CD4-positive, alpha-beta T cell (primary cell): Measurements from ENCODE around the gene SYNPO. TPM values are rescaled to one million over a fixed set of nuclear protein-coding genes. Genes with fewer than 3 reads are reported as not detected.

Experiments
- ATAC-seq: fragments of 200-7000 bp; cut with Tn5 transposase; one replicate; pipeline ENCODE4 v1.10.0; 2022; ENCODE audit warnings: mild to moderate bottlenecking; ENCODE audit not compliant: poor library complexity
- CTCF ChIA-PET: fragments of 350-600 bp; sonication (Branson Sonifier 250); formaldehyde crosslinking; loops from one replicate; lab custom pipeline; 2021; ENCODE audit warnings: antibody characterized with exemption, inconsistent platforms; lab: Charles Lee
- POLR2A ChIA-PET: fragments of 350-600 bp; sonication (Branson Sonifier 250); formaldehyde crosslinking; loops from one replicate; lab custom pipeline; 2021; ENCODE audit warnings: antibody characterized with exemption, inconsistent platforms; lab: Charles Lee
- DNase-seq, 14 experiments: peaks; one replicate each; pipeline ENCODE4 v3.0.0-alpha.2; 2013 to 2020; ENCODE audit warnings: mixed read lengths in 2 of 14
- H3K27ac ChIP-seq, 2 donors: one replicate each; pipeline versions ENCODE4 v1.5.1 to v1.7.0; 2013; ENCODE audit warnings: low read length in 2 of 2, low read depth in 1 of 2, mild to moderate bottlenecking in 1 of 2
- H3K27me3 ChIP-seq, 2 experiments: 1 replicate in 1 of 2; 2 replicates in 1 of 2; pipeline versions ENCODE4 v1.6.1 to v1.7.0; 2013; ENCODE audit warnings: low read length in 2 of 2, control low read depth in 1 of 2, mild to moderate bottlenecking in 1 of 2, moderate library complexity in 1 of 2; ENCODE audit not compliant: insufficient read depth in 2 of 2, control insufficient read depth in 1 of 2
- H3K36me3 ChIP-seq: one replicate; pipeline ENCODE4 v1.6.1; 2013; ENCODE audit warnings: low read length, control low read depth; ENCODE audit not compliant: insufficient read depth
- H3K4me1 ChIP-seq: one replicate; pipeline ENCODE4 v1.6.1; 2013; ENCODE audit warnings: low read length, control low read depth; ENCODE audit not compliant: insufficient read depth
- H3K4me3 ChIP-seq: one replicate; pipeline ENCODE4 v1.5.1; 2013; ENCODE audit warnings: mild to moderate bottlenecking, low read length, moderate library complexity
- H3K9me3 ChIP-seq, 2 experiments: 1 replicate in 1 of 2; 2 replicates in 1 of 2; pipeline versions ENCODE4 v1.6.1 to v1.7.0; 2013; ENCODE audit warnings: low read length in 2 of 2, mild to moderate bottlenecking in 2 of 2, control low read depth in 1 of 2, moderate library complexity in 1 of 2; ENCODE audit not compliant: control insufficient read depth in 1 of 2, insufficient read depth in 1 of 2
- H3K27ac Mint-ChIP-seq: one replicate; pipeline ENCODE4 v1.8.0; 2020; ENCODE audit warnings: mixed read lengths
- H3K27me3 Mint-ChIP-seq: one replicate; pipeline ENCODE4 v1.8.0; 2021; ENCODE audit warnings: mixed read lengths
- H3K36me3 Mint-ChIP-seq: one replicate; pipeline ENCODE4 v1.8.0; 2021; ENCODE audit warnings: low read depth, mixed read lengths
- H3K4me1 Mint-ChIP-seq: one replicate; pipeline ENCODE4 v1.8.0; 2021; ENCODE audit warnings: low read depth, mixed read lengths
- H3K4me3 Mint-ChIP-seq: one replicate; pipeline ENCODE4 v1.8.0; 2020; ENCODE audit warnings: mild to moderate bottlenecking, mixed read lengths
- H3K9me3 Mint-ChIP-seq: one replicate; pipeline ENCODE4 v1.8.0; 2020; ENCODE audit warnings: mixed read lengths
- intact Hi-C, 2 experiments: fragments of 100-400 bp; cut with DNase I in 1 of 2; cut with micrococcal nuclease in 1 of 2; formaldehyde crosslinking; loops; one replicate each; pipeline versions ENCODE4 v1.15.1 to v1.9.0; 2023 to 2025; cut with DNase I, micrococcal nuclease
- total RNA-seq, 174 experiments: library from RNA in 2 of 174; stranded (reverse) in 2 of 174; gene quantifications; one replicate each; pipeline ENCODE4 v1.2.3 and lab custom pipeline; 2021 to 2026
- TF ChIP-seq, protein P1 (sequence below): fragments of 200-600 bp; IDR thresholded peaks from one replicate; pipeline ENCODE4 v1.8.0; 2022; ENCODE audit warnings: antibody characterized with exemption, mild to moderate bottlenecking

The SYNPO gene
- total RNA-seq, 2 experiments from 2014 or later = 0.06 to 0.14 TPM

DNA sequence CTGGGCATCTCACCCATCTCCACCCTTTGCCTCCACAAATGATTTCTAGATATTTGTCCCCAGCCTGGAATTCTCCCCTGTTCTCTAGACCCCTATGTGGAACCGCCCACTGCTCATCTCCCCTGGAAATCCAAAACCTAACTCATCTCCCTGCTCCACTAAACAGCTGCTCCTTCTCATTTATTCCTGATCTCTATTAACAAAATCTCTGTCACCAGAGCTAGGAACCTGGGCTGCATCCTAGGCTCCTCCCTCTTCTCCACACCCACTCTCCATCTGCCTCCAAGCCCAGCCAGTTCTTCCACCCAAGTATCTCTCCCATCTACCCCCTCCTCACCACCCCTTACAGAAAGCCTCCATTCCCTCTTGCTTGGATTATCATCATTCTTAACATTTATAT, 24.0 kb upstream of the SYNPO start:
- TF ChIP-seq, protein P1, sequence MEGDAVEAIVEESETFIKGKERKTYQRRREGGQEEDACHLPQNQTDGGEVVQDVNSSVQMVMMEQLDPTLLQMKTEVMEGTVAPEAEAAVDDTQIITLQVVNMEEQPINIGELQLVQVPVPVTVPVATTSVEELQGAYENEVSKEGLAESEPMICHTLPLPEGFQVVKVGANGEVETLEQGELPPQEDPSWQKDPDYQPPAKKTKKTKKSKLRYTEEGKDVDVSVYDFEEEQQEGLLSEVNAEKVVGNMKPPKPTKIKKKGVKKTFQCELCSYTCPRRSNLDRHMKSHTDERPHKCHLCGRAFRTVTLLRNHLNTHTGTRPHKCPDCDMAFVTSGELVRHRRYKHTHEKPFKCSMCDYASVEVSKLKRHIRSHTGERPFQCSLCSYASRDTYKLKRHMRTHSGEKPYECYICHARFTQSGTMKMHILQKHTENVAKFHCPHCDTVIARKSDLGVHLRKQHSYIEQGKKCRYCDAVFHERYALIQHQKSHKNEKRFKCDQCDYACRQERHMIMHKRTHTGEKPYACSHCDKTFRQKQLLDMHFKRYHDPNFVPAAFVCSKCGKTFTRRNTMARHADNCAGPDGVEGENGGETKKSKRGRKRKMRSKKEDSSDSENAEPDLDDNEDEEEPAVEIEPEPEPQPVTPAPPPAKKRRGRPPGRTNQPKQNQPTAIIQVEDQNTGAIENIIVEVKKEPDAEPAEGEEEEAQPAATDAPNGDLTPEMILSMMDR = no peak
- H3K27me3 Mint-ChIP-seq = no peaks in the 10 kb centered on the region
- ChIA-PET CTCF (no interaction called here), POLR2A (no interaction called here)
- no peak overlapping the region for H3K4me3 Mint-ChIP-seq
- no peak for ATAC-seq
- H3K27ac Mint-ChIP-seq = no peak overlapping the region
- Histone ChIP-seq H3K4me1 (no peaks in the 10 kb centered on the region), H3K9me3 (no peaks in the 10 kb centered on the region), H3K27me3 (peaks cover 0 to 3% of the 10 kb centered on the region in 2 experiments), H3K27ac (no peak overlapping the region), H3K36me3 (no peaks in the 10 kb centered on the region), H3K4me3 (no peak overlapping the region)
- H3K36me3 Mint-ChIP-seq = no peaks in the 10 kb centered on the region
- DNase-seq = no peak
- intact Hi-C loops = no loop called here
- H3K9me3 Mint-ChIP-seq = no peaks in the 10 kb centered on the region
- no peaks in the 10 kb centered on the region for H3K4me1 Mint-ChIP-seq

DNA sequence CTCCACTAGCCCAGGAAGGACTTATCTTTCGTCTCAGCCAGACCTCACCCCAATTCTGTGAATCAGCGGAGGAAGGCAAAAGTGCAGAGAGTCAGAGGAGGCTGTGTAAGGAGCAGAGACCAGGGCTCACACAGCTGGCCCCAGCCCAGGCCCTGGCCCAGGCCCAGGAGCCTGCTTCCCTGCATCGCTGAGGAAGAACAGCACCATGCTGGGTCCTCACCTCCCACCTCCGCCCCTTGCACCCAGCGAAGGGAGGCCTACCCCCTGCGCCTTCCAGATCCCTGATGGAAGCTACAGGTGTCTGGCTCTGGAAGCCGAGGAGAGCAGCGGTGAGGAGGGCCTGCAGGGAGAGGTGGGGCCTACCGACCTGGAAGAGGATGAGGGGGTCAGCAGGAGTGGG, 22.3 kb upstream of the SYNPO start:
- no peak for ATAC-seq
- no peaks in the 10 kb centered on the region for H3K27me3 Mint-ChIP-seq
- Histone ChIP-seq H3K27me3 (peaks cover 0 to 3% of the 10 kb centered on the region in 2 experiments), H3K9me3 (no peaks in the 10 kb centered on the region), H3K4me1 (peaks cover under 1% of the 10 kb centered on the region), H3K36me3 (no peaks in the 10 kb centered on the region), H3K4me3 (no peak overlapping the region), H3K27ac (no peak overlapping the region)
- intact Hi-C loops = no loop called here
- TF ChIP-seq, protein P1 = no peak
- H3K36me3 Mint-ChIP-seq = no peaks in the 10 kb centered on the region
- ChIA-PET POLR2A (no interaction called here), CTCF (interaction anchor here (1.0 kb wide), 1 partner anchor 38 kb away, joined by 3 read pairs; no protein-coding TSS in a partner anchor)
- H3K27ac Mint-ChIP-seq = no peak overlapping the region
- H3K9me3 Mint-ChIP-seq = no peaks in the 10 kb centered on the region
- DNase-seq = no peak
- no peak overlapping the region for H3K4me3 Mint-ChIP-seq
- peaks cover 5% of the 10 kb centered on the region for H3K4me1 Mint-ChIP-seq

DNA sequence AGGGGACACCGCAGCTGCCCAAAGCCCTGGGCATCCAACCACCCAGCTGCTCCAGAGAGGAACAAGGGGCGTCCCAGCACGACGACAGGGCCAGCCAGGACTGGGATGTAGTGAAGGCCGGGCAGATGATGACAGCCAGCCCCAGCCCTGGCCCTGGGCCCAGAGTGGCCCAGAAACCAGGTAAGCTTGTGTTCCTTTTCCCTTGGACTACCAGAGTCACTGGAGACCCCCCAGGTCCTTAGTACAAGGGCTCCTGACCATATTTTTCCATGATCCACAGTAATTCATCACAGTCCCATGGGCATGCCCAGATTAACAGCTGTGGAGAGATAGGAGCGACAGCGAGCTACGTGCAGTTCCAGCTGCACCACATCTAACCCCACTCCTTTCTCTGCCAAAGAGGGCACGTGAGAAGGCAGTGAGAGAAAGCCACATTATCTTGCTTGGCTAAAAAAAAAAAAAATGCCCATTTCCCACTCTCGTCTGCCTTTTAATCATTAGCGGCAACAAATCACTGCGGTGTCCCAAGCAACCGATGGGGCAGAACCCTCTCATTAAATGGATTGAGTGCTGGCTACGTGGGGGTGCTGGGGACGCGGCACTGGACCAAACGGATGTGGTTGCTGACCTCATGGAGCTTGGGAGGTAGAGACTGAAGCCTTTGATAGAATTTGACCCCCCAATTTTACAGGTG, 21.7 kb upstream of the SYNPO start:
- Histone ChIP-seq H3K36me3 (no peaks in the 10 kb centered on the region), H3K4me3 (no peak overlapping the region), H3K27ac (no peak overlapping the region), H3K9me3 (no peaks in the 10 kb centered on the region), H3K4me1 (peaks cover 6% of the 10 kb centered on the region), H3K27me3 (peaks cover 0 to 3% of the 10 kb centered on the region in 2 experiments)
- H3K36me3 Mint-ChIP-seq = no peaks in the 10 kb centered on the region
- peaks cover 10% of the 10 kb centered on the region for H3K4me1 Mint-ChIP-seq
- TF ChIP-seq, protein P1 = no peak
- DNase-seq = no peak
- ChIA-PET POLR2A (no interaction called here), CTCF (interaction anchor here (1.0 kb wide), 1 partner anchor 38 kb away, joined by 3 read pairs; no protein-coding TSS in a partner anchor)
- intact Hi-C loops = no loop called here
- no peaks in the 10 kb centered on the region for H3K9me3 Mint-ChIP-seq
- no peak overlapping the region for H3K27ac Mint-ChIP-seq
- H3K4me3 Mint-ChIP-seq = no peak overlapping the region
- no peak for ATAC-seq
- H3K27me3 Mint-ChIP-seq = no peaks in the 10 kb centered on the region
